K562 (cell line): ENCODE data around the gene KNL1. TPM values are rescaled to one million over a fixed set of nuclear protein-coding genes. Genes with fewer than 3 reads are reported as not detected.

Experiments
- ATF1 ChIP-seq, 2 experiments: fragments of 450-650 bp in 1 of 2; IDR thresholded peaks; 2 replicates each; pipeline ENCODE4 v1.6.1; 2016; ENCODE audit warnings: missing compliant biosample characterization in 1 of 2, missing genetic modification characterization in 1 of 2
- COPS2 ChIP-seq: fragments of 450-650 bp; conservative IDR thresholded peaks from 2 replicates; pipeline ENCODE4 v1.6.1; 2016; ENCODE audit warnings: mild to moderate bottlenecking, moderate library complexity
- HLTF ChIP-seq: fragments of 450-650 bp; IDR thresholded peaks from 2 replicates; pipeline ENCODE4 v1.6.1; 2016
- KAT7 ChIP-seq: sonication (generic); formaldehyde crosslinking; IDR thresholded peaks from 2 replicates; pipeline ENCODE4 v1.8.0; 2022; ENCODE audit warnings: missing genetic modification reagents, mild to moderate bottlenecking, borderline replicate concordance
- MAZ ChIP-seq, 2 experiments: fragments of 450-650 bp in 1 of 2; sonication (generic) in 1 of 2; formaldehyde crosslinking; IDR thresholded peaks in 1 of 2; conservative IDR thresholded peaks in 1 of 2; 2 replicates each; pipeline versions ENCODE4 v1.4.0 to v1.5.0; 2020; ENCODE audit warnings: mild to moderate bottlenecking in 1 of 2, missing genetic modification reagents in 1 of 2
- MBD2 ChIP-seq: sonication (generic); IDR thresholded peaks from 2 replicates; pipeline ENCODE4 v1.6.1; 2016; ENCODE audit warnings: low read depth, borderline replicate concordance
- MEF2A ChIP-seq: IDR thresholded peaks from 2 replicates; pipeline ENCODE4 v1.6.1; 2011; ENCODE audit warnings: low read depth, mild to moderate bottlenecking, low read length, moderate library complexity; ENCODE audit not compliant: control insufficient read depth
- NKRF ChIP-seq: fragments of 450-650 bp; IDR thresholded peaks from 2 replicates; pipeline ENCODE4 v1.6.1; 2016; ENCODE audit warnings: borderline replicate concordance
- RBM14 ChIP-seq: fragments of 200-400 bp; formaldehyde crosslinking; IDR thresholded peaks from 2 replicates; pipeline ENCODE4 v1.6.1; 2018; ENCODE audit warnings: low read depth, mild to moderate bottlenecking, low read length, moderate library complexity, borderline replicate concordance; ENCODE audit not compliant: insufficient read depth
- RHOXF2B ChIP-seq: fragments of 250-450 bp; sonication (Bioruptor Pico); conservative IDR thresholded peaks from 2 replicates; pipeline ENCODE4 v1.5.1; 2021
- SAP30 ChIP-seq: fragments of 200-600 bp; sonication (generic); IDR thresholded peaks from 2 replicates; pipeline ENCODE4 v1.6.1; 2012; ENCODE audit warnings: borderline replicate concordance, low read depth, mild to moderate bottlenecking, moderate library complexity, low read length, control low read depth, inconsistent platforms; ENCODE audit not compliant: insufficient read depth, poor library complexity, severe bottlenecking
- SMAD2 ChIP-seq: fragments of 150-350 bp; IDR thresholded peaks from 2 replicates; pipeline ENCODE4 v1.6.1; 2014; ENCODE audit warnings: low read depth, mild to moderate bottlenecking, low read length
- SMARCB1 ChIP-seq: IDR thresholded peaks from 2 replicates; pipeline ENCODE4 v1.6.1; 2011; ENCODE audit warnings: improper control_type of control experiment, low read depth; ENCODE audit not compliant: insufficient read length
- SPI1 ChIP-seq: IDR thresholded peaks from 2 replicates; pipeline ENCODE4 v1.6.1; 2011; ENCODE audit warnings: low read depth, low read length, control low read depth, borderline replicate concordance
- SRSF1 ChIP-seq: fragments of 200-400 bp; formaldehyde crosslinking; IDR thresholded peaks from 2 replicates; pipeline ENCODE4 v1.6.1; 2017; ENCODE audit warnings: mild to moderate bottlenecking, low read depth, low read length, moderate library complexity
- STAG1 ChIP-seq: sonication (generic); formaldehyde crosslinking; IDR thresholded peaks from 2 replicates; pipeline ENCODE4 v1.5.0; 2020; ENCODE audit warnings: missing genetic modification reagents, borderline replicate concordance
- STAT5B ChIP-seq: fragments of 250-450 bp; sonication (Bioruptor Pico); IDR thresholded peaks from 2 replicates; pipeline ENCODE4 v1.8.0; 2021; ENCODE audit warnings: mild to moderate bottlenecking, inconsistent platforms
- ZBTB9 ChIP-seq: fragments of 450-650 bp; formaldehyde crosslinking; IDR thresholded peaks from 2 replicates; pipeline ENCODE4 v1.4.0; 2020; ENCODE audit warnings: mild to moderate bottlenecking, moderate library complexity
- ZHX1 ChIP-seq: fragments of 150-350 bp; conservative IDR thresholded peaks from 2 replicates; pipeline ENCODE4 v1.6.1; 2014; ENCODE audit warnings: low read length
- polyA plus RNA-seq, 8 experiments: library from polyadenylated mRNA; depleted of rRNA in 4 of 8; stranded (reverse) in 5 of 8; unstranded in 3 of 8; fragments of >200 nt; fragmentation: Nextera tagmentation in 2 of 8; fragmentation: Illumina TruSeq in 1 of 8; extraction: Ambion mirVana in 2 of 8; extraction: Trizol in 1 of 8; gene quantifications; 2 replicates each; pipeline versions ENCODE4 v1.2.1 to v1.2.3, GENCODE V29; 2011 to 2014; ENCODE audit warnings: inconsistent platforms in 1 of 8, missing spikeins in 1 of 8
- total RNA-seq, 7 experiments: library from RNA; depleted of rRNA in 6 of 7; stranded (reverse); fragments of >200 nt in 6 of 7; fragmentation: Illumina TruSeq in 2 of 7; extraction: Trizol in 2 of 7; gene quantifications; 2 replicates each; pipeline versions ENCODE4 v1.2.1 to v1.2.3, GENCODE V29; 2011 to 2021; ENCODE audit warnings: low replicate concordance in 1 of 7
- TF ChIP-seq, protein P1 (sequence below): fragments of 450-650 bp; IDR thresholded peaks from 2 replicates; pipeline ENCODE4 v1.6.1; 2016; ENCODE audit warnings: missing biosample characterization, missing genetic modification characterization

The KNL1 gene
- total and polyA plus RNA-seq, 9 of the 15 experiments (the other 6 are each of a cell fraction or from before 2014, with no cell fraction given) = 14.5 to 65.4 (median 34.6) TPM

- TF ChIP-seq, protein P1, sequence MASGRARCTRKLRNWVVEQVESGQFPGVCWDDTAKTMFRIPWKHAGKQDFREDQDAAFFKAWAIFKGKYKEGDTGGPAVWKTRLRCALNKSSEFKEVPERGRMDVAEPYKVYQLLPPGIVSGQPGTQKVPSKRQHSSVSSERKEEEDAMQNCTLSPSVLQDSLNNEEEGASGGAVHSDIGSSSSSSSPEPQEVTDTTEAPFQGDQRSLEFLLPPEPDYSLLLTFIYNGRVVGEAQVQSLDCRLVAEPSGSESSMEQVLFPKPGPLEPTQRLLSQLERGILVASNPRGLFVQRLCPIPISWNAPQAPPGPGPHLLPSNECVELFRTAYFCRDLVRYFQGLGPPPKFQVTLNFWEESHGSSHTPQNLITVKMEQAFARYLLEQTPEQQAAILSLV (tag) = no peak
- TF ChIP-seq HLTF = peak; percentile 84; the same call in 1 of the 2 replicates
- TF ChIP-seq ATF1 (CRISPR knock-in tag; IDR thresholded peaks at IDR 0.05) = no peak; the same call in 1 of the 2 replicates
- TF ChIP-seq ATF1 (tag; IDR thresholded peaks at IDR 0.05) = peak; percentile 92
- 0 out of 2 replicates have a peak, but pooled peaks have one; percentile 35 for TF ChIP-seq RBM14
- no peak for TF ChIP-seq SMAD2
- no peak for TF ChIP-seq STAT5B (CRISPR knock-in tag)
- TF ChIP-seq SAP30 = peak; percentile 100
- no peak for TF ChIP-seq COPS2
- 0 out of 2 replicates have a peak, but pooled peaks have one; percentile 2 for TF ChIP-seq MEF2A
- no peak for TF ChIP-seq ZHX1
- TF ChIP-seq KAT7 (CRISPR knock-in tag) = peak; percentile 95
- TF ChIP-seq SMARCB1 = no peak
- TF ChIP-seq SPI1 = peak; percentile 93
- no peak for TF ChIP-seq RHOXF2B (CRISPR knock-in tag)
- no peak for TF ChIP-seq STAG1 (CRISPR knock-in tag)
- TF ChIP-seq MBD2 = peak; percentile 71; the same call in 1 of the 2 replicates
- no peak for TF ChIP-seq ZBTB9
- TF ChIP-seq MAZ (CRISPR knock-in tag; conservative IDR thresholded peaks at IDR 0.05 in 1 of 2, IDR thresholded peaks at IDR 0.05 in 1 of 2) = peak in 1 of 2 experiments; percentile 78; a peak in 2 of 4 replicates
- TF ChIP-seq SRSF1 = no peak
- peak; percentile 98 for TF ChIP-seq NKRF
Measured at GRCh38 chr15:40694688-40695468, 100.8 kb downstream of the KNL1 start, which contains the start of gene RAD51 (continued).
